Measurements from ENCODE around the gene MED13L.

The MED13L gene

DNA sequence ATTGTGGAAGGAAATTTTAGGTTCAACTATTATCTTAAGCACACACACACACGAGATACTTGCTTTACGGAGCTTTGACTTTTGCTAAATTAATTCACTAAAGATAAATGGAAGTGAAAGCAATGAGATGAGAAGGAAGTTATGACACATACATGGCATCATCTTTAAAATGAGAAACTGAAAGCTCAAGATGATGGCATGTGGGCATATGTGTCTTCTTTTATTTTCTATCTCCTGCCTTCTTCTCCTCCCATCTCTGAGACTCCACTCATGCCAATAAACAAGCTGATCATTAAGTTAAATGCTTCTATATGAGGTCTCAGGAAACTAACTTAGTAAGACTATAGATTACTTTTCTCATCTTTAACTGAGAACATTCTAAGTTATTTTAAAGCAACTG lies 216.7 kb downstream of the MED13L start:
- no peak for TF ChIP-seq CTCF (IDR thresholded peaks at IDR 0.05; ENCODE audit: low read depth, low read length)
- DNase-seq (ENCODE audit: extremely low read depth, low read depth), result no peak

- no peak for TF ChIP-seq CTCF (IDR thresholded peaks at IDR 0.05; ENCODE audit: low read depth, low read length)
Observed at GRCh38 chr12:116059904-116060303, 217.6 kb downstream of the MED13L start.

DNA sequence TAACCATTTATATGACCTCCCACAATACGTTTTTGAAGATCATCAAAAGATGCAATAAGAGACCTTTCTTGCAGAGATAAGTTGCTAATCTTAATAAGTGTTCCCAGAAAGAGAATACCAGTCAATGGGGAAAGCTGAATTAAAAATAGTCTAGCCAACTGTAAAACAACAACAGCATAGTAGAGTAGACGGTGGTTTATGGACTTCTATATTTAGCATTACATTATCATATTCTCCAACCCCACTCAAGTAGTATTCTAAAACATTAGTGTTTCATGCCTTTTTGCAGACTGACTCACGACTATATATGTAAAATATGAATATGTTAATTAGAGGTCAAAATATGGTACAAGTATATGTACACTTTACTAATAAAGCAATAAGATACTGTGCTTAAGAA lies 218.9 kb downstream of the MED13L start:
- no peak for DNase-seq (ENCODE audit: extremely low read depth, low read depth)
- no peak for TF ChIP-seq CTCF (IDR thresholded peaks at IDR 0.05; ENCODE audit: low read depth, low read length)

More at GRCh38 chr12:116059904-116060303, 217.6 kb downstream of the MED13L start:
- DNase-seq (ENCODE audit: extremely low read depth, low read depth), result no peak

GRCh38 chr12:116057356-116057755 lies 220.1 kb downstream of the MED13L start:
- TF ChIP-seq CTCF (IDR thresholded peaks at IDR 0.05; ENCODE audit: low read depth, low read length), result no peak
- DNase-seq (ENCODE audit: extremely low read depth, low read depth), result no peak

DNA sequence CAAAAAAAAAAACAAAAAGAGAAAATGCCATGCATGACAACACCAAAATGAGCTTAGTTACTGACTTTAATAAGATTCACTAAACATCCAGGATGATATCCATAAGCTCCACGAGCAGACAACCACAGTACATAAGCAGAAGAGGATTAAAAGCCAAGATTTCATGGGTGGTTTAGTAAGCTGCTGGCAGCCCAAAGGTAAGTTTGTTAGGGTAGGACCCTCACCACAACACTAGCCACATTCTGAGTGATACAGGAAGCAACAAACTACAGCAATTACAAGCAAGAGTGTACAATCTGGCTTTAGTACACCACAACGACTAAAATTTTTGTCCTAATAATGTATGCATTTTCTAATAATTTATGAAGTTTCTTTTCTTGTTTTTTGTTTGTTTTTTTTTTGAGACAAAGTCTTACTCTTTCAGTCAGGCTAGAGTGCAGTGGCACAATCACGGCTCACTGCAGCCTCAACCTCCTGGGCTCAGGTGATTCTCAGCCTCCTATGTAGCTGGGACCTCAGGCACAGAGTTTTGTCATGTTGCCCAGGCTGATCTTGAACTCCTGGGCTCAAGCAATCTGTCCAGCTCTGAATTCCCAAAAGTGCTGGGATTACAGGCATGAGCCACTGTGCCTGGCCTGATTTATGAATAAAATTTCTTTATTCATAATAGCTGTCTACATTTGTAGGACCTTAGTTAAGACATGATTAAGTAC lies 221.4 kb downstream of the MED13L start:
- no peak for TF ChIP-seq CTCF (IDR thresholded peaks at IDR 0.05; ENCODE audit: low read depth, low read length)
- DNase-seq (ENCODE audit: extremely low read depth, low read depth), result no peak

DNA sequence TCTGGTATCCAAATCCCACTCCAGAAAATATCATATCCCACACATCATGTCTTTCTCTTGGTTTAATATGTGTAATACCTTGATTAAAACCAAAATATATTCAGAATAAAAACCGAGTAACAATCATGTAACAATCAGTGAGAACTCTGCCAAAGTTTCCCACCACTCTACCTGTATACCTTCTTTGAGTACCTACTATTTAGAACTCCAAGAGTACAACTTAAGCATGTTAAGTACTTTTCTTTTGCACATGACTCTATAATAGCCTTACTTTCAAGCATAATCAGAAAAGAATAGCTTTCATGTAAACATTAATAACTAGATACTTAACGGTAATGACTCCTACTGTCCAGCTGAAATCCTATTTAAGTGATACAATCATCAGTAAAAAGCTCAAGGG lies 223.2 kb downstream of the MED13L start:
- no peak for TF ChIP-seq CTCF (IDR thresholded peaks at IDR 0.05; ENCODE audit: low read depth, low read length)
- no peak for DNase-seq (ENCODE audit: extremely low read depth, low read depth)

DNA sequence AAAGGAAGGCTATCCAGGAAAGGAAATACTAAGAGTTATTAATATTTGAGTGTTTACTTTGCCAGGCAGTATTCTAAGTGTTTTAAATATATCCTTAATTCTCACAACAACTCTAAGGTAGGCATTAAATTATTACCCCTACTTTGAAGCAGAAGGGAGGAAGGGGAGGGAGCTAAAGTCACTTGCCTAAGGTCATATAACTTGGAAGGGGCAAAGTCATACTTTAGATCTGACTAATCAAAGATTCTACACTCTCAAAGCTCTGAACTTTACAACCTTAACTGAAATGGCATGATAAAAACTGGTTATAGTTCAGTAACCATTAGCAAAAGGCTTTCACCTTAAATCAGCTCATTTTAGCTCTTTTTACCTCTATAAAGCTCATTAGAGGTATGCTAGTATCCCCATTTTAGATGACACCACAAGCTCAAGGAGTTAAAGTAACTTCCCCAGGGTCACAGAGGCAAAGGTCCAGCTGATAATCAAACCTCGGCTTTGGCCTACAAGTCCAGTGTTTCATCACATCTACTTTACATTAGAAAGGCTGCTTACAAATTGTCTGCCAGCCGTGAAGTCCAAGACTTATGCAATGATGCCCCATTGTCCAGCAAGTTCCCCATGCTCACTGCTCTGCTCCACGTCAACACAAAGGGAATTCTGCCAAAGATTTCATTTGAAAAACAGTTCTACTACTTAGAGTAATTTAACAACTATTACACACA lies 223.9 kb downstream of the MED13L start:
- TF ChIP-seq CTCF (IDR thresholded peaks at IDR 0.05; ENCODE audit: low read depth, low read length), result no peak
- DNase-seq (ENCODE audit: extremely low read depth, low read depth), result peak; percentile 90
